ENCODE data around the gene SSH3.
"Not testable (repeated sequence)": the region's sequence is repeated elsewhere in the genome, so short reads cannot be mapped to it uniquely, and the experiment has no call there.

Gene SSH3

GRCh38 chr11:67256477-67257135 is 46.7 kb upstream of the SSH3 start:
- Histone ChIP-seq H3K9me3 (no peaks in the 10 kb centered on the region), H3K27ac (peak overlapping the region; percentile 15), H3K27me3 (peaks cover 14% of the 10 kb centered on the region), H3K4me3 (ENCODE audit: low read depth in 1 of 2, low read length in 1 of 2) (no peak overlapping the region), H3K4me1 (ENCODE audit: control insufficient read depth in 1 of 2, insufficient read depth in 1 of 2, low read depth in 1 of 2, low read length in 1 of 2) (peaks cover under 1 to 6% of the 10 kb centered on the region in 2 experiments), H3K36me3 (peaks cover 67% of the 10 kb centered on the region)
- TF ChIP-seq CTCF (IDR thresholded peaks at IDR 0.05): no peak

- H3K27me3 ChIP-seq: peaks cover 21% of the 10 kb centered on the region
- peaks cover 29% of the 10 kb centered on the region for H3K36me3 ChIP-seq
- H3K4me1 ChIP-seq (ENCODE audit: control insufficient read depth in 1 of 2, insufficient read depth in 1 of 2, low read depth in 1 of 2, low read length in 1 of 2): peaks cover 21 to 32% of the 10 kb centered on the region in 2 experiments
- H3K27ac ChIP-seq: no peak overlapping the region
- no peaks in the 10 kb centered on the region for H3K9me3 ChIP-seq
- H3K4me3 ChIP-seq (ENCODE audit: low read depth in 1 of 2, low read length in 1 of 2): no peak overlapping the region
- no peak for TF ChIP-seq CTCF (IDR thresholded peaks at IDR 0.05)
Measured at GRCh38 chr11:67260406-67260805, 42.9 kb upstream of the SSH3 start.

- H3K27ac ChIP-seq, H3K9me3 ChIP-seq: not testable (repeated sequence)
- Histone ChIP-seq H3K36me3 (peaks cover 22% of the 10 kb centered on the region), H3K27me3 (peaks cover 21% of the 10 kb centered on the region), H3K4me1 (ENCODE audit: control insufficient read depth in 1 of 2, insufficient read depth in 1 of 2, low read depth in 1 of 2, low read length in 1 of 2) (peaks cover 28 to 39% of the 10 kb centered on the region in 2 experiments), H3K4me3 (ENCODE audit: low read depth in 1 of 2, low read length in 1 of 2) (peak overlapping the region in 1 of 2 experiments; percentile 18)
Measured at GRCh38 chr11:67260885-67261639, 42.3 kb upstream of the SSH3 start.

- no peak for TF ChIP-seq CTCF (IDR thresholded peaks at IDR 0.05)
- H3K4me1 ChIP-seq (ENCODE audit: control insufficient read depth in 1 of 2, insufficient read depth in 1 of 2, low read depth in 1 of 2, low read length in 1 of 2): peaks cover 28 to 40% of the 10 kb centered on the region in 2 experiments
- peak overlapping the region; percentile 5 to 18 for H3K4me3 ChIP-seq (ENCODE audit: low read depth in 1 of 2, low read length in 1 of 2)
- H3K9me3 ChIP-seq: no peaks in the 10 kb centered on the region
- no peak overlapping the region for H3K27ac ChIP-seq
- peaks cover 17% of the 10 kb centered on the region for H3K36me3 ChIP-seq
- H3K27me3 ChIP-seq: peaks cover 21% of the 10 kb centered on the region
Measured at GRCh38 chr11:67261640-67261945, 41.7 kb upstream of the SSH3 start.

GRCh38 chr11:67261946-67262681 is 41.2 kb upstream of the SSH3 start:
- no peak for TF ChIP-seq CTCF (IDR thresholded peaks at IDR 0.05)
- H3K9me3 ChIP-seq: no peaks in the 10 kb centered on the region
- peaks cover 12% of the 10 kb centered on the region for H3K36me3 ChIP-seq
- peaks cover 21% of the 10 kb centered on the region for H3K27me3 ChIP-seq
- H3K4me1 ChIP-seq (ENCODE audit: control insufficient read depth in 1 of 2, insufficient read depth in 1 of 2, low read depth in 1 of 2, low read length in 1 of 2): peaks cover 29 to 40% of the 10 kb centered on the region in 2 experiments
- H3K4me3 ChIP-seq (ENCODE audit: low read depth in 1 of 2, low read length in 1 of 2): peak overlapping the region; percentile 32 to 35
- peak overlapping the region; percentile 78 for H3K27ac ChIP-seq

Data from neutrophil (primary cell).